NCI-H146 (cell line): Measurements from ENCODE around the gene THOC6.

Experiments used
- DNase-seq: peaks from one replicate; lab custom pipeline; 2025; lab: John Stamatoyannopoulos, UW

THOC6 gene

GRCh38 chr16:3015865-3016521 is 7.8 kb upstream of the THOC6 start:
- DNase-seq, result no peak

DNA sequence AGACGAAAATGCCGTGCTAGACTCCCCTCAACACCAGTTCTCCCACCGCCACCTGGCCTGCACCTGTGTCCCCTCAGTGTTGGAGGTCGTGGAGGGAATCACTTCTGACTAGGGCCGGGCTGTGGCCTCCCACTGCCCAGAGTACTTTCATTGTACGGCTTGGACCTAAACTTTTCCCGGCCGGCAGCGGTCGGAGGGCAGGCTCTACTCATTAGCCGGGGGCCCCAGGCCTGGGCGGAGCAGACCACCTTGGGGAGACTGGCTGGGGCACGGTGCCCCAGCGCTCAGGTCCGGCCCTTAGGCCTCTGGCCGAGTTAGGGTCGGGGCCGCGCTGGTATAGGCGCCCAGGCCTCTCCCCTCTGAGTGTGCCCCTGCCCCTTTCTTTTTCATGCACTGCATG is 6.5 kb upstream of the THOC6 start:
- DNase-seq, result no peak

DNA sequence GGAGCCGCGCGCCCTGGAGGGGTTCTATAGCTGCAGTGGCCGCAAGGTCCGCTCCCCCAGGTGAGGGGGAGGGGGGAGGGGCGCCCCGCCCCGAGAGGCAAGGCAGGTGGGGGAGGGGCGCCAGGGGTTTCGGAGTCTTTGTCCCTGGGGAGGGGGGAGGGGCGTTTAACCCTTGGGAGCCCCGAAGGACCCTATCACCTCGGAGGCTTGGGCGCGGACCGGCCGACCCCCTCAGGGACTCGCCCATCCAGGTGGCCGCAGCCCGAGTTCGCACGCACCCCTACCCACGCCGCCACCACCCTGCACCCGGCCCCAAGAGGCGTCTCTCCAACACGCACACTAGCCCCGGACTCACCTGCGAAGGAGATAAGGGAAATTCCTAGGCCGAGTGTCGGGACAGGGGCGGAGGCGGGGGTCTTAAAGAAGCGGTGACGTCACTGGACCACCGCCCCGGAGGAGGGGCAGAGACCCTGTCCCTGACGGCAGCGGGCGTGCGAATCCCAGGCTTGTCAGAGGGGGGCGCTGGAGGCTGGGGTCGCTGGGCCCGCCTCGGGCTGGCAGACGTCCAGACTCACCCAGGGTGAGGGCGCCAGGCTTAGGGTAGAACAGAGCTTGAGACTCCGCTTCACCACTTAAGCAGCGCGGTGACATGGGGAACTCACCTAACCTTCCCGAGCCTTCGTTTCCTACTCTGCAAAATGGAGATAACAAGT is 5.9 kb upstream of the THOC6 start, which contains the start of gene CLDN6:
TSS of gene CLDN6 (minus strand) at position 390 of the 713 bp plus-strand sequence. CDS start 2,162 bp downstream, outside the sequence.
- no peak for DNase-seq

GRCh38 chr16:3019594-3020246 is 4.1 kb upstream of the THOC6 start:
- DNase-seq, result no peak

- DNase-seq, result peak; percentile 74
These were observed 3.6 kb upstream of the THOC6 start, which contains the start of gene TNFRSF12A for GRCh38 chr16:3020247-3020603. Gene TNFRSF12A, plus strand, starts transcription at chr16:3020368. Its CDS starts 30 bp downstream, at chr16:3020398.

DNA sequence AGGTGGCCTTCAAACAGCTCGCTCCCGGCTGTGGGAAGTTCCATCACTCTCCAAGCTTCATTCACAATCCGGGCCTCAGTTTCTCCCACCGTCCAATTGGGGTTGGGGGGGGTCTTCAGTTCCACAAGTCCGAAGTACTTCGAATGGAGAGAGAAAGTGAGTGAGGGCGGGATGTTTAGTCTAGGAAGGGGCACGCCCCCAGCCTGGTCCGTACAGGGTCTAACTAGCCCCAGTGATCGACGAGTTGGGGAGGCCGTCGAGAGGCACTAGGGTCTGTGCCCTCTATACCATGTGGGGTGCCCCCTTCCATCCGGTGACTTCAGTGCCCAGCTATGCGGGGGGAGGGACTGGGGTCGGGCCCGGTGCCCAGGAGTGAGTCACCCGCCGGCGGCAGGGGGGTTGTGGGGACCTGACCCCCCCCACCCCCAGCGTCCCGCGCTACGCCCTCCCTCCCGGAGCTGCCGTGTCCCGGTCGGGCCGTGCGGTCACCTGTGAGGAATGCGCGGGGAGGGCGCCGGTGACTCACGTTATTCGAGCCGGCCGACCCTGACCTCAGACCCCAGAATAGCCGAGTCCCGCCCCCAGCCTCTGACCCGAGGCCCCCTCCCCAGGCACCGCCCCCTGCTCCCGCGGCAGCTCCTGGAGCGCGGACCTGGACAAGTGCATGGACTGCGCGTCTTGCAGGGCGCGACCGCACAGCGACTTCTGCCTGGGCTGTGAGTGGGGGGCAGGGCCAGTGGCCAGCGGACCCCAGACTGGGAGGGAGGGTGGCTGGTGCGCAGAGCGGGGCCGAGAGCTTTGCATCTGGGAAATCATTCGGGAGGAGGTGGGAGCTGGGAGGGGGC is 3.0 kb upstream of the THOC6 start:
- DNase-seq, result no peak

DNA sequence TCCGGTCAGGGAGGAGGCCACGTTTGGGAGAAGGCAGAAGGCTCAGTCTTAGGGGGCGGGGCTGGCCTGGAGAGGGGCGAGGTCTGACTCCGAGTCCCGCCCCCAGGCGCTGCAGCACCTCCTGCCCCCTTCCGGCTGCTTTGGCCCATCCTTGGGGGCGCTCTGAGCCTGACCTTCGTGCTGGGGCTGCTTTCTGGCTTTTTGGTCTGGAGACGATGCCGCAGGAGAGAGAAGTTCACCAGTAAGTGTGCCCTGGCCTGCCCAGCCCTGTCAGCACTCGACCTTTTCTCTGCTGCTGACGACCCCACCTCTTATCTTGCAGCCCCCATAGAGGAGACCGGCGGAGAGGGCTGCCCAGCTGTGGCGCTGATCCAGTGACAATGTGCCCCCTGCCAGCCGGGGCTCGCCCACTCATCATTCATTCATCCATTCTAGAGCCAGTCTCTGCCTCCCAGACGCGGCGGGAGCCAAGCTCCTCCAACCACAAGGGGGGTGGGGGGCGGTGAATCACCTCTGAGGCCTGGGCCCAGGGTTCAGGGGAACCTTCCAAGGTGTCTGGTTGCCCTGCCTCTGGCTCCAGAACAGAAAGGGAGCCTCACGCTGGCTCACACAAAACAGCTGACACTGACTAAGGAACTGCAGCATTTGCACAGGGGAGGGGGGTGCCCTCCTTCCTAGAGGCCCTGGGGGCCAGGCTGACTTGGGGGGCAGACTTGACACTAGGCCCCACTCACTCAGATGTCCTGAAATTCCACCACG is 2.2 kb upstream of the THOC6 start:
- peak; percentile 65 for DNase-seq

GRCh38 chr16:3022208-3022683 is 1.6 kb upstream of the THOC6 start:
- DNase-seq, result no peak

DNA sequence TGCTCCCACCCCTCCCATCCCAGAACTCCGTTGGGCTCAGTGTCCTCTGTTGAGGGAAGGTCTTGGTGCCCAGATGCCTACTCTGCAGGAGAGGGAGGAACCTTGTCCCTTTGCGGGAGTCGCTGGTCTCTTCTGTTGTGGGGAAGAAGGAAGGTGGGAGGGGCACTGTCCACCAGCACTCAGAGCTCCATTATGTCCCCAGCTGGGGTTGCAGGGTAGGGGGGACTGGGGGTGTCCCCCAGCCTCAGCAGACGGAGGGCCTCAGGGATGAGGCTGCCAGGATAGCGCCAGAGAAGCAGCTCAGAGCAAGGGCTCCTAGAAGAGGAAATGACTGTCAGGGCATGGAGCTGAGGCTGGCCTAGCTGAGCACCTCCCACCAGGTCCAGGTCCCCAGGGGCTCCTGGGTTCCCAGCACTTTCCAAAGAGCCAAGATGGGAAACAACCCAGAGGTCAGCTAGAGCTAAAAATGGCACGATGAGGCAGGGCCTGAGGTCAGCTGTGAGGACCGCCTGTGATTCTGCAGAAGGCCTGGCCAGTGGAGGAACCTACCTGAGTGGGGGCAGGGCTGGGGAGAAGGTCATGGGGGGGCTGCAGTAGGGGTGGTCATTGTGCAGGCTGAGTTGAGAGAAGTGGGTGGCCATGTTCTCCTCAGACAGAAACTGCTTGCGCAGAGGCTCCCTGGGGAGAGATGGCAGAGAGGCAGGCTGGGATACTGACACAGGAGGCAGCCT is 986 bp upstream of the THOC6 start:
- no peak for DNase-seq

DNA sequence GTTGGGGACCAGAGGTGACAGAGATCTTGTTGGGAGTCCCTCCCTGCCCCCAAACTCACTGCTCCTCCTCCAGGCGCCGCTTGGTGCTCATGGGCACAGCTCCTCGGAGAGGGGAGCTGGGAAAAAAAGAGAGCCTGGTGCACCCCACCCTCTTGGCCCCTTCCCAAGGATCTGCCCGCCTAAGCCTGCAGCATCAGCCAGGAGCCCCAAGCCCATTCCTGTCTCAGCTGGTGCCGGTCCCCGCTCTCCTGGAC is 493 bp upstream of the THOC6 start:
- no peak for DNase-seq

DNA sequence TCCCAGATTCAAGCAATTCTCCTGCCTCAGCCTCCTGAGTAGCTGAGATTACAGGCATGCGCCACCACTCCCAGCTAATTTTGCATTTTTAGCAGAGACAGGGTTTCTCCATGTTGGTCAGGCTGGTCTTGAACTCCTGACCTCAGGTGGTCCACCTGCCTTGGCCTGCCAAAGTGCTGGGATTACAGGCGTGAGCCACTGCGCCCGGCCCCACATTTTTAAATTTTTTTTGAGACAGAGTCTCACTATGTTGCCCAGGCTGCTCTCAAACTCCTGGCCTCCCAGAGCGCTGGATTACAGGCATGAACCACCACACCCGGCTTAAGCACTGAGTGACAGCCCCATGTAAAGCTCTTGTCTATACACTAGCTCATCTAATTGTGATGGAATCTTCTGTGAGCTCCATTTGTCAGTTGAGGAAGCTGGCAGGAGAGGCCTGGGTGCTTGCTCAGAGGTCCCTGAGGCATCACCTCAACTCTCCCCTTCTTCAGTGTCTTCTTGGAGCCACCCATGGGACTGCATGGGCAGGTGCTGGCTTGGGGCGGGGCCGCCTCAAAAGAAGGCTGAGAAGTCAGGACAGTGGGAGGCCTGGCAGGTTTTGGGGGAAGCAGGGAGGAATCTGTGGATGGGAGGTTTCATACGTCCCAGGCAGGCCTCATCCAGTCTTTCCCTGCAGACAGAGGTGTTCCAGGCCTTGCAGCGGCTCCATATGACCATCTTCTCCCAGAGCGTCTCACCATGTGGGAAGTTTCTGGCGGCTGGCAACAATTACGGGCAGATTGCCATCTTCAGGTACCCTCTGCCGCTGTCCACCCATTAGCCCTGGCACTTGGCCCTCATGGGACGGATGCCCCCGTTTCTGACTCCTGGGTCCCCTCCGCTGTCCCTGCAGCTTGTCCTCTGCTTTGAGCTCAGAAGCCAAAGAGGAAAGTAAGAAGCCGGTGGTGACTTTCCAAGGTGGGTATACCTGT is 1.5 kb downstream of the THOC6 start:
- DNase-seq, result no peak

GRCh38 chr16:3026003-3026378 is 2.2 kb downstream of the THOC6 start:
- DNase-seq, result no peak

- DNase-seq, result no peak
These were observed 3.0 kb downstream of the THOC6 start for GRCh38 chr16:3026609-3027488.

DNA sequence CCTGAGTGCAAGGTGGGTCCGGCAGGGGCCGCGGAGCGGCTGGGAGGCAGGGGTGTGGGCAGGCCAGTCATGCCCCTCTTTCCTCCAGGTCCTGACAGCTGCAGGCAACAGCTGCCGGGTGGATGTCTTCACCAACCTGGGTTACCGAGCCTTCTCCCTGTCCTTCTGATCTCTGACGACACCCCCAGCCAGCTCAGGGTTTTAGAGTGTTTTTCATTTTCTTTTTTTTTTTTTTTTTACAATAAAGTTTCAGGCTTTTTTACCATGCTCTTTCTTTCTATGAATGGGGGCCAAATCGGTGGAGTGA is 3.6 kb downstream of the THOC6 start:
- no peak for DNase-seq

GRCh38 chr16:3027983-3028715 is 4.3 kb downstream of the THOC6 start:
- peak; percentile 93 for DNase-seq

DNA sequence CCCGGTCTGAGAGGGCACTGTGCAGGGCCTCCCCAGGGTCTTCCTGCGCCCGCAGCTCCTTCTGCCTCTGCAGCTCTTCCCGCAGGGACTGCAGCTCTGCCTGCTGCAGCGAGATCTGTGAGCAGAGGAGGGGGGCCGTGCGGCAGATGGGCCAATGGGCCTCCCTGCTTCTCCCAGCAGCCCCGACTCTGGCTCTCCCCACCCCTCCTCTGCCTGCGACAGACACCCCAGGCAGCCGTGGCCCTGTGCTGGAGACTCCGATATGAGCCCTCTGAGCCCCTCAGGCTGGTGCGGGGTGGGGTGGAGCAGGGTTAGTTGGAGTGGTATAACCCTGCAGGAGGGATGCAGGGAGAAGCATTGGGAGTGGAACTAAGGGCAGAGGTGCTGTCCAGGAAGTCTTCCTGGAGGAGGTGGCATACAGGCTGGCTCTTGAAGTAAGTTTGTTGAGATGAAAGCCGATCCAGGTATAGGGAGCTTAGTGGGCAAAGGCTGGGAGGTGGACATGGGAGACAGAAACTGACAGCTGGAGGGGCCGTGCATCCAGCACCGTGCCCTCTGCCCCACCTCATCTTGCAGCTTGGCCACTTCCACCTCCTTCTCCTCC is 5.0 kb downstream of the THOC6 start:
- no peak for DNase-seq

DNA sequence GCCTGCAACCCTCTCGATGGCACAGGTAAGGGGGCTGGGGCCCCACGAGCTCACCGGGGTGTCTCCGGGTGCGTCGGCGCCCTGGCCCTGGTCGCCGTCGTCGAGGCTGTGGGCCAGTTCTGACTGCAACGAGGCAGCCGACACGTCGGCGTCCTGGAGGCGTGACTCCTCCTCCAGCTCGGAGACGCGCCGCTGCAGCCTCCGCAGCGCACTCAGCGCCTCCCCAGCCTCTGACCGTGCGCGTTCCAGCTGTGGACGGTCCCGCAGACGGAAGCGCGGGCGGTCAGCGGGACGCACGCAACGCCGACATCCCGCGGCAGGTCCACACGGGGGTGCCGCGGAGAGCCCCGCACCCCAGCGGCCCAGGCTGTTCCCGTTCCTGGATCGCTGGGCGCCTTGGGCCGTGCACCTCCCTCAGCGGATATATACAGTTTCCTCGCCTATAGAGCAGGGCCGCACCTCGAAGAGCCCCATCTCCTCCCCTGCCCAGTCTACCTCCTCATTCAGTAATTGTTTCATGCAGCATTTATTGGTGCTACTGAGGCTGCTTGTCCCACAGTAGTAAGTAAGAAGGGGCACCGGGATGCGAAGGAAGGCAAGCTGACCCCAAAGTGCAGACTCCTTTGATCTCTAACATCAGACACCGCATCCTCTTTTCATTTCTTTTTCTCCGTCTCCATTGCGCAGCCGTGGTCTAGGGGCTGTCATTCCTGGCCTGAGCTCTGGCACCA is 5.8 kb downstream of the THOC6 start:
- no peak for DNase-seq
